DOHH2 (cell line): ENCODE measurements around the gene PRR16.

Source experiments
- CTCF ChIP-seq: fragments of 200-600 bp; sonication (generic); IDR thresholded peaks from one replicate; pipeline ENCODE4 v1.5.1; 2014; ENCODE audit warnings: antibody characterized with exemption, mild to moderate bottlenecking, low read depth, low read length; ENCODE audit not compliant: poor library complexity, severe bottlenecking
- EZH2phosphoT487 ChIP-seq: fragments of 200-600 bp; sonication (generic); IDR thresholded peaks from 2 replicates; pipeline ENCODE4 v1.6.1; 2017; ENCODE audit warnings: borderline replicate concordance, mild to moderate bottlenecking, antibody characterized with exemption, low read length, moderate library complexity, mixed read lengths

GRCh38 chr5:120628156-120628555, 164.1 kb downstream of the PRR16 start:
- TF ChIP-seq CTCF (no peak), EZH2phosphoT487 (no peak)
